Testis (tissue), 3 donors: Measurements from ENCODE around the gene AGBL4. TPM values are rescaled to one million over a fixed set of nuclear protein-coding genes. Genes with fewer than 3 reads are reported as not detected.

ENCODE experiments used
- DNase-seq: peaks from one replicate; pipeline ENCODE4 v3.0.0-alpha.2; 2019
- H3K27ac ChIP-seq, 2 donors: fragments of 200-600 bp; sonication (generic); one replicate each; pipeline ENCODE4 v1.5.1; 2019
- H3K27me3 ChIP-seq: fragments of 200-600 bp; sonication (generic); one replicate; pipeline ENCODE4 v1.5.1; 2019
- H3K36me3 ChIP-seq: fragments of 200-600 bp; sonication (generic); one replicate; pipeline ENCODE4 v1.5.1; 2017; ENCODE audit warnings: low read depth; ENCODE audit errors: missing control alignments
- H3K4me1 ChIP-seq: fragments of 200-600 bp; sonication (generic); one replicate; pipeline ENCODE4 v1.5.1; 2019
- H3K4me3 ChIP-seq, 2 donors: fragments of 200-600 bp; sonication (generic); one replicate each; pipeline ENCODE4 v1.5.1; 2017 to 2019
- H3K9me3 ChIP-seq: fragments of 200-600 bp; sonication (generic); one replicate; pipeline ENCODE4 v1.5.1; 2017
- POLR2A ChIP-seq: fragments of 450-650 bp; IDR thresholded peaks from one replicate; pipeline ENCODE4 v1.6.1; 2017; ENCODE audit warnings: antibody characterized with exemption, mild to moderate bottlenecking, moderate library complexity
- WGBS, 2 donors: methylation state at CpG; one replicate each; pipeline ENCODE4 v1.1.5; 2018; 5-methylcytosine and 5-hydroxymethylcytosine counted together
- intact Hi-C: fragments of 100-400 bp; cut with DNase I; formaldehyde crosslinking; loops from one replicate; pipeline ENCODE4 v1.15.1; 2023; ENCODE audit warnings: low total_unique reads
- polyA plus RNA-seq: library from polyadenylated mRNA; stranded (reverse); fragments of 350-450 nt; fragmentation: Illumina TruSeq; extraction: RNeasy Lipid Tissue Mini Kit (QIAGEN cat#74804); gene quantifications from one replicate; pipeline ENCODE4 v1.2.3, GENCODE V29; 2014; ENCODE audit warnings: low read depth, low replicate concordance; ENCODE audit not compliant: insufficient read depth
- total RNA-seq, 2 donors: library from RNA; depleted of rRNA; stranded (reverse); fragments of >200 nt; gene quantifications; one replicate each; pipeline ENCODE4 v1.2.3, GENCODE V29; 2016
- TF ChIP-seq, protein P1 (sequence below), 3 experiments: fragments of 450-650 bp in 2 of 3; fragments of 200-600 bp in 1 of 3; sonication (generic) in 1 of 3; IDR thresholded peaks; one replicate each; pipeline ENCODE4 v1.5.1; 2016 to 2019; ENCODE audit warnings: antibody characterized with exemption in 3 of 3, mild to moderate bottlenecking in 2 of 3, moderate library complexity in 1 of 3

The AGBL4 gene
- total and polyA plus RNA-seq, 3 donors from 2014 or later: 3.3 to 6.9 (median 5.8) TPM

DNA sequence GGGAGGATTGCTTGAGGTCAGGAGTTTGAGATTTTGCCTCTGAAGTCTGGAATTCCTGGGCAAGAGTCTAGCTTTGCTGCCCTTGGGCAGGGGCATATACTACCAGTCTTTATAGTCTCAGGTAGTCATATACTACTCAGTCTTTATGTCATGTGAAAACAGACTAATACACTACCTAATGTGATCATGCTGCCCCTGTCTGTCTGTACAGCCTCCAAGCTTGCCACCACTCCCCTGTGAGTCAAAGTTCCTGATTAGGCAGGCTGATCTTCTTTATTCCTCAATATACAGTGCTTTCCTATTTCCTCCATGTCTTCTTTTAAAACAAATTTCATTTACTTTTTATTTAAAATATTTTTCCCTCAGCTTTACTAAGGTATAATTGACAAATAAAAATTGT, 1141.7 kb downstream of the AGBL4 start:
- no peaks in the 10 kb centered on the region for H3K4me1 ChIP-seq
- H3K9me3 ChIP-seq: no peaks in the 10 kb centered on the region
- no peak for TF ChIP-seq POLR2A
- TF ChIP-seq, protein P1, sequence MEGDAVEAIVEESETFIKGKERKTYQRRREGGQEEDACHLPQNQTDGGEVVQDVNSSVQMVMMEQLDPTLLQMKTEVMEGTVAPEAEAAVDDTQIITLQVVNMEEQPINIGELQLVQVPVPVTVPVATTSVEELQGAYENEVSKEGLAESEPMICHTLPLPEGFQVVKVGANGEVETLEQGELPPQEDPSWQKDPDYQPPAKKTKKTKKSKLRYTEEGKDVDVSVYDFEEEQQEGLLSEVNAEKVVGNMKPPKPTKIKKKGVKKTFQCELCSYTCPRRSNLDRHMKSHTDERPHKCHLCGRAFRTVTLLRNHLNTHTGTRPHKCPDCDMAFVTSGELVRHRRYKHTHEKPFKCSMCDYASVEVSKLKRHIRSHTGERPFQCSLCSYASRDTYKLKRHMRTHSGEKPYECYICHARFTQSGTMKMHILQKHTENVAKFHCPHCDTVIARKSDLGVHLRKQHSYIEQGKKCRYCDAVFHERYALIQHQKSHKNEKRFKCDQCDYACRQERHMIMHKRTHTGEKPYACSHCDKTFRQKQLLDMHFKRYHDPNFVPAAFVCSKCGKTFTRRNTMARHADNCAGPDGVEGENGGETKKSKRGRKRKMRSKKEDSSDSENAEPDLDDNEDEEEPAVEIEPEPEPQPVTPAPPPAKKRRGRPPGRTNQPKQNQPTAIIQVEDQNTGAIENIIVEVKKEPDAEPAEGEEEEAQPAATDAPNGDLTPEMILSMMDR (IDR thresholded peaks at IDR 0.05): no peak
- intact Hi-C loops: no loop called here
- no peaks in the 10 kb centered on the region for H3K36me3 ChIP-seq
- H3K4me3 ChIP-seq: no peak overlapping the region
- no peak for DNase-seq
- H3K27me3 ChIP-seq: no peaks in the 10 kb centered on the region
- H3K27ac ChIP-seq: no peak overlapping the region

GRCh38 chr1:48878191-48878940, 1145.4 kb downstream of the AGBL4 start:
- WGBS, 2 donors: 65 to 69% methylated on average over 6 of the region's 6 CpGs

DNA sequence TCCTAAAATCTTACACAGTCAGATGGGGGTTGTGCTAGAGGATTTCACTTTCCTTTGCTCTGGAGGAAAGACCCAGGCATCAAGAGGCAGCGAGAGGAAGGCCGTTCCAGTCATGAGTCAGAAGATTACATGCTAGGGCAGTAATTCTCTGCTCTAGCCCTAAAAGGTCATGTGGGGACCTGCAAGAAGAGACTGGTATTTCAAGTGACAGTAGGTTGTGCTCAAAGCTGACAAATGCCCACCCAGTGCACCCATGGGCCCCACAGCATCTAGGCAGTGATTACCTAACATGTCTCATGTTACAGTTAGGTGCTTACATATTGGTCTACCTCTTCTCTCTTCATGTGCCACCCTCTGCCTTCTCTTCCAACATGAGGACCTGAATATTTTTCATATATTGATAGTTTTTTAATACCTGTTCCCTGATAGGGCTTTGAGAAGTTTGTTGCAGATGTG, 1147.4 kb downstream of the AGBL4 start:
- no peak for DNase-seq
- intact Hi-C loops: no loop called here
- H3K36me3 ChIP-seq: no peaks in the 10 kb centered on the region
- 74 to 93% methylated on average over 2 of the region's 2 CpGs for WGBS, 2 donors
- no peak for TF ChIP-seq POLR2A
- TF ChIP-seq, protein P1 (IDR thresholded peaks at IDR 0.05): no peak
- no peaks in the 10 kb centered on the region for H3K9me3 ChIP-seq
- H3K4me3 ChIP-seq: no peak overlapping the region
- H3K4me1 ChIP-seq: no peaks in the 10 kb centered on the region
- no peak overlapping the region for H3K27ac ChIP-seq
- no peaks in the 10 kb centered on the region for H3K27me3 ChIP-seq

More at GRCh38 chr1:48878191-48878940, 1145.4 kb downstream of the AGBL4 start:
- intact Hi-C loops: no loop called here
- no peak for DNase-seq
- no peak overlapping the region for H3K27ac ChIP-seq
- no peaks in the 10 kb centered on the region for H3K4me1 ChIP-seq
- no peaks in the 10 kb centered on the region for H3K9me3 ChIP-seq
- TF ChIP-seq, protein P1 (IDR thresholded peaks at IDR 0.05): no peak
- no peak for TF ChIP-seq POLR2A
- no peaks in the 10 kb centered on the region for H3K27me3 ChIP-seq
- no peaks in the 10 kb centered on the region for H3K36me3 ChIP-seq
- H3K4me3 ChIP-seq: no peak overlapping the region

GRCh38 chr1:48875552-48876329, 1148.0 kb downstream of the AGBL4 start:
- Histone ChIP-seq H3K27ac (no peak overlapping the region), H3K9me3 (no peaks in the 10 kb centered on the region), H3K27me3 (no peaks in the 10 kb centered on the region), H3K4me1 (no peaks in the 10 kb centered on the region), H3K4me3 (no peak overlapping the region), H3K36me3 (no peaks in the 10 kb centered on the region)
- no peak for DNase-seq
- intact Hi-C loops: no loop called here
- TF ChIP-seq, protein P1 (IDR thresholded peaks at IDR 0.05): no peak
- TF ChIP-seq POLR2A: no peak
- 78 to 89% methylated on average over 8 of the region's 8 CpGs for WGBS, 2 donors
